Glomerular visceral epithelial cell (primary cell): Measurements from ENCODE around the gene MAP6.
"Not testable (repeated sequence)": the region's sequence is repeated elsewhere in the genome, so short reads cannot be mapped to it uniquely, and the experiment has no call there.

Experiments used
- DNase-seq: peaks from one replicate; pipeline ENCODE4 v3.0.0-alpha.2; 2016; ENCODE audit errors: extremely low spot score

MAP6 gene

DNA sequence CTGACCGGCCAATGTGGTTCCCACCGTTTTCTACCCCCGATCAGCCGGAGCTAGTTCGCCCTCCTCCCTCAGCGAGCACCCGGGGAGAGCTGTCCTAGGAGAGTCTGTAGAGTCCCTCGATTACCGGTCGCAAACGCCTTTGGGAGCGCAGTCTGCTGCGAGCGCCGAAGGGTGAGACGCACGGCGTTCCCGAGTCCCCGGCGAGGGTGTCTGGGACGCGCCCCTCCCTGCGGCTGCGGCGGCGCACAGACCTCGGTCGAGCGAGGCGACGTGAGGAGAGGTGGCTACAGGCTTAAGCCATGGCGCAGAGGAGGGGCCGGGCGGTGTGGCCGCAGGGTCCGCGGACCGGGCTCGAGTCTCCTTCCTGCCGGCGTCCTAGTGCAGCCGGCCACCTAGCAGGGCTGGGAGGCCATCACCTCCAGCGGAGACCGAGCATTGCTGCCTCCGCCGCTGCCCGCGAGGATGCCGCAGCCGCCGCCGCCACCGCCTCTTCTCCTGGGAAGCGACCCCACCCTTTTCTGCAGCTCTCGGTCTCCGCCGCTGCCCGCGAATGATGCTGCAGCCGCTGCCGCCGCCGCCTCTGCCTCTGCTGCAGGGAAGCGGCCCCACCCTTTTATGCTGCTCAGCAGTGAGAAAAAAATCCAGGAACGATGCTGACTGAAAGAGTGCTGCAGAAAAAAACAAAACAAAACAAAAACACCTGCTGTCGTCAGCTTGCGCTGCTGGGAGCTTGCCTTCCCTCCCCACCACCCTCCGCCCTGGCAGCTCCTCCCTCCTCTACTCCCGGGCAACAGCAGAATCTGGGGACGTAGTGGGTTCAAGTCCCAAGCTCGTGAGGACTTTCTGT lies at the start of gene MAP6:
TSS of gene MAP6 (minus strand) at position 588 of the 847 bp plus-strand sequence. CDS start 669 bp downstream, outside the sequence.
- peak; percentile 2 for DNase-seq

DNA sequence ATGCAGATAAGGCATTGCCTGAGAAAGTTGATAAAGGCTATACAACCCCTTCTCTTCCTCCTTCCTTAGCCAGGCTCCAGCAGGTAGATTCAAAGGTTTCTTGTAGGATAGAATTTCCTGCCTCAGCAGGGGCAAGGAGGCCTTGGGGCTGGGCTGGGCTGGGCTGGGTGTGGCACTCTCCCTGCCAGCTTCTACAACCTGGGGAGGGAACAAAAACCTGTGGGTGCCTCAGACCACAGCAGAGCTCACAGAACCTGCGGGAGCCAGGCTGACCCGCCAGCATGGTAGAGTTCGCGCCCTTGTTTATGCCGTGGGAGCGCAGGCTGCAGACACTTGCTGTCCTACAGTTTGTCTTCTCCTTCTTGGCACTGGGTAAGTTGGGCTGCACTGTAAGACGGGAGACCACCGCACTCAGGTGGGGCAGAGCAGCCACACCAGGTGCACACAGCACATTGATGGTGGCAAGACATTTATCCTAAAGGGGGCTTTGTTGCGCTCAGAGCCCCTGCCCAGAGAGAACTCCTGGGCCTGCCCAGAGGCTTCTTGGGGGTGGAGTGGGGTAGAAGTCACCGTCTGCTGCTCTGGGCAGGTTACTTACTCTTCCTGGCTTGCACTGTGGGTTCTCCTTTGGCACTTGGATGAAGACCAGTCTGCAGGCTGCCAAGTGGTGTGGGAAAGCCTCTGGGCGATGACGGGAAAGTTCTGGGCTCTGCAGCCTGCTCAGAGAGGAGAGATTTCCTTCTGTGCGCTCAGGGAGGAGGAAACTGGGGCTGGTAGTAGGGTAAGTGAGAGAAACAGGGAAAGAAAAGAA lies 49.0 kb upstream of the MAP6 start, which contains the start of gene MOGAT2:
TSS of gene MOGAT2 (plus strand) at position 231 of the 811 bp plus-strand sequence. CDS start at position 282, 51 bp downstream.
- DNase-seq: no peak

DNA sequence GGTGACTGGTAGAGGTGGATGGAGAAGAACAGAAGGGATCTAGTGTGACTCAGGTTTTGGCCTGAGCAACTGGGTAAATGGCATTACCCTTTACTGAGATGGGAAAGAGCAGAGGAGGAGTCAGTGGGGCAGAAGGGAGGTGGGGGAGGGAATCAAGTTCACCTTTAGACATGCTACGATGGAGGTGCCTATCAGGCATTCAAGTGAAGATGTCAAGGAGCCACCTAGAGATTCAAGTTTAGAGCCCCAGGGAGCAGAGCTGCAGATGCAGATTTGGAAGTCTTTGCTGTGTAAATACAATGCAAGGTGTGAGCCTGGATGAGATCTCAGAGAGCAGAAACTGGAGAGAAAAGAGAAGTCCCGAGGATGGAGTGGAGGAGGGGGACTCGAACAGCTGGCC lies 47.8 kb upstream of the MAP6 start:
- DNase-seq: no peak

DNA sequence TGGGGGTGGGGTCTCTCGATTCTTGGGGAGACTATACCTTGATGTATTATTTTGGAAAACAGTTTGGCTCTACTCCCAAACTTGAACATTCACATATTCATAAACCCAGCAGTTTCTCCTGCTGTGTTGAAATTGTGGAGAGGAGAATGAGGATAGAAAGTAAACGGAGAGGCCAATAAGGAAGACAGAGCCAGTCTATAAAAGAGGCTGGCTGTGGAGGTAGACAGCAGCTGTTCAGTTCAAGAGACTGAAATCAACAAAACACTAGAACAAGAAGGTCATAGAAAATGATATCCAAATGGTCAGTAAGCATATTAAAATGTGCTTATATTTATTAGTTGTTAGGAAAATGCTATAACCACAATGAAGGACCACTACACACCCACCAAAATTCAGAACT lies 46.9 kb upstream of the MAP6 start:
- no peak for DNase-seq

DNA sequence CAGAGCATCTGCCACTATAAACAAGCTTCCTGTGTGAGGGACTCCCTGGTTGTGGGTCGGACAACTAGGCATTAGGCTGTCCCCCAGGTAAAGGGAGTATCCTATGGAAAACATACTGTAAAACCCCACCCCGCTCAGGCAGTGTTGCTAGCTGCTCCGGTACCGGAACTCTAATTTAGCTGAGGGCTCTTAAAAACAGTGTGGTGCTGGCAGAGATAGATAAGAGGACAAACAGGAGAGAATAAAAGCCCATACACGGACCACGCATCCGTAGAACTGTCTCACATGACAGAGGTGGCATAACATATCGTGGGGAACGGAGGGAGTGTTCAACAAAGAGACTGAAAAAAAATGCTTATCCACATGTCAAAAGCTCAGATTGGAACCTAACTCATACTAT lies 45.4 kb upstream of the MAP6 start:
- no peak for DNase-seq

DNA sequence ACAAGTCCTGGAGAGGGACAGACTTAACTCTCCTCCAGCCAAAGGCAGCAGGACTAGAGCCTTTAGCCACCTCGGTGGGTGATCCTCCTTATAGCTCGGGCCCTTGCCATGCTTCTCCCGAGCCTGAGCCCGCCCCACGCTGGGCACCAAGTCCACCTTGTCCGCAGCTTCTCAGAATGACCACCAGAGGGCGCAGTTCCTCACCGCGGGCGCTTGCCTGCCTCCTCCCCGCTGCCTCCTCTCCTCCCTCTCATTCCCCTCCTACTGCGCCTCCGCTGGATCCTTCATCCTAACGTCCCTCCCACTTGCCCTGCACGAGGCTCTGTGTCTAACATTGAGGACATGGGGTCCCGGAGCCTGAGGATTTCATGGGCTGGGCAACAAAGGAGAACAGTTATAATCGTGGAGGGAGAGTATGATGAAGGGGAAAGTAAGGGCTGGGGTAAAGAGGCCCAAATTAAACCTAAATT lies 37.5 kb upstream of the MAP6 start:
- peak; percentile 69 for DNase-seq

DNA sequence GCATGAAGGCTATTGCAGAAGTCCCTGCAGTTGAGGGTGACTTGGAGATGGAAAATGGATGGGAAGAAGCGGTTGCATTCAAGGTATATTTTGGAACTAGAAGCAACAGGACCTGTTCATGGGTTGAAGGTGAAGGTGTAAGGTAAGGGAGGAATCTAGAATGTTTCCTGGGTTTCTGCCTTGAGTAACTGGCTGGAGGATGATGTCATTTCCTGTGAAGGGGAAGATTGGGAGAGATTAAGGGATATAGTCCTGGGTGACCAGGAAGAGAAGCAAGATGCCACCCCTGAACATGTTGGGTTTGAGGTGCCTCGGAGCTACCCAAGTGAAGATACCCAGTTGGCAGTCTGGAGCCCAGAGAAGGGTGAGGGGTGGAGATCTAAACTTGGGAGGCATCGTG lies 36.7 kb upstream of the MAP6 start:
- no peak for DNase-seq

DNA sequence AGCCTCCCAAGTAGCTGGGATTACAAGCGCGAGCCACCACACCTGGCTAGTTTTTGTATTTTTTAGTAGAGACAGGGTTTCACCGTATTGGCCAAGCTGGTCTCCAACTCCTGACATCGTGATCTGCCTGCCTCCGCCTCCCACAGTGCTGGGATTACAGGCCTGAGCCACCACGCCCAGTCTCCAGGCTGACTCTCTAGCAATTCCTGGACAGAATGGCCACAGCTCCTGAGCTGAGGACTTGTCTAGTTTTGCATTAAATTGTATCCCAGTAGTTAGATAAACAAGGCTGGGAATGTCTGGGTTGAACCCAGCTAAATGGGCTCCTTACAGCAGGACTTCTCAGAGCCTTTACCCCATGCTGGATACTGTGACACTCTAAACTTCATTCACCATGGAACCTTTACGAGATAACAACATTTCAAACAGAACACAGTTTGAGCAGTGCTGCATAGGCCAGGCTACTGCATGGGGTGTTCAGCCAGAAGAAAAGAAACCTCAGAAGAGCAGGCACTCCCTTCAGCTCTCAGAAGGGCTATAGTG lies 34.9 kb upstream of the MAP6 start:
- no peak for DNase-seq

DNA sequence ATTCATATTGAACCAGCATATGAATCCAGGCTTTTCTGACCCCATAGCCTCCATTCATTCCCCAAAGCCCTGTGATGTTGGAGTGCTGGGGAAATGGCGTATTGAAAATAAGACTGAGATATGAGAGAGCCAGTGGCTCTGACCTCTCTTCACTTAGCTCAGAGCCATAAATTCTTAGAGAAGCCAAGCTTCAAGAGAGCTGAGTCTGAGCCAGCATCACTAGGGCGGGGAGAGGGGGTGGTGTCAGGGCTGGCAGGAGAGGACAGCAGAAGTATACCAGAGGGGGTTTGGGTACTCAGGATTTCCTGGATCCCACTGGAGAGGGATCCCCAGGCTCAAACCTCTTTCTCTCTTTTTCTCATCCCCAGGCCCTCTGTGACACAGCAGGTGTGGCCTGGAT lies 32.1 kb upstream of the MAP6 start:
- no peak for DNase-seq

DNA sequence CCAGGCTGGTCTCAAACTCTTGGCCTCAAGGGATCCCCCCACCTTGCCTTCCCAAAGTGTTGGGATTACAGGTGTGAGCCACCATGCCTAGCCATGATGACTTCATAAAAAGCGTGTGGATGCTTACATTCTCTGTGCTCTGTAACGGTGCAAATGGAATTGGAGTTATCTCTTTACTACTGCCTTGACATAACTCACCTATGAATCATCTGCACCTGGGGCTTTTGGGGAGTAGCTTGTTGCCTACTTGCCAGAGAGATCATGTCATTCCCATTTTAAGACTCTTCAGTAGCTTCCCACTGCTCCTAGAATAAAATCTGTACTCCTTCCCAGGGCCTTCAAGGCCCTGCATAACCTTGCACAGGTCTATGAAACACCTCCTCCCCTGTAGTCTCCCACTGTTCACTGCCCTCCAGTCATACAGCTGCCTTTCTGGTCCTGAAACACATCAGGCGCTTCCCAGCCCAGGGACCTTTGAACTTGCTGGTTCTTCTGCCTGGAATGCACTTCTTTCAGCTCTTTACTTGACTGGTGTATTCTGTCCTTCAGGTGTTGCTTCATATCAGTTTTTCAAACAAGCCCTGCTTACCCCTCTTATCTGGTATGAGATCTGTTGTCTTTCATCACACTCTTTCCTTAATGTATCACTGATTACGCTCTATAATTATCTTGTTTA lies 29.2 kb upstream of the MAP6 start:
- peak; percentile 2 for DNase-seq

DNA sequence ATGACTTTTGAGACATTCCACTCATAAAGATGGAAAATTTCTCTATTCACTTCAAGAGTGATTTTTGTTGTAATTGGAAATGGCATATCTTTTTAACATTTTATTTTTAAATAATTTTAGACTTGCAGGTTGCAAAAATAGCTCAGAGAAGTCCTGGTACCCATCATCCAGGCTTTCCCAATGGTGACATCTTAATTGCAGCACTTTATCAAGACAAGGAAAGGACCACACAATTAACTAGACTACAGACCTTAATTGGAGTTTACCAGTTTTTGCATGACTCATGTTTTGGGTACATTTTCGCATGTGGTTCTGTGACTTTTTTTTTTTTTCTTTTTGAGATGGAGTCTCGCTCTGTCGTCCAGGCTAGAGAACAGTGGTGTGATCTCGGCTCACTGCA lies 23.0 kb upstream of the MAP6 start:
- DNase-seq: no peak

DNA sequence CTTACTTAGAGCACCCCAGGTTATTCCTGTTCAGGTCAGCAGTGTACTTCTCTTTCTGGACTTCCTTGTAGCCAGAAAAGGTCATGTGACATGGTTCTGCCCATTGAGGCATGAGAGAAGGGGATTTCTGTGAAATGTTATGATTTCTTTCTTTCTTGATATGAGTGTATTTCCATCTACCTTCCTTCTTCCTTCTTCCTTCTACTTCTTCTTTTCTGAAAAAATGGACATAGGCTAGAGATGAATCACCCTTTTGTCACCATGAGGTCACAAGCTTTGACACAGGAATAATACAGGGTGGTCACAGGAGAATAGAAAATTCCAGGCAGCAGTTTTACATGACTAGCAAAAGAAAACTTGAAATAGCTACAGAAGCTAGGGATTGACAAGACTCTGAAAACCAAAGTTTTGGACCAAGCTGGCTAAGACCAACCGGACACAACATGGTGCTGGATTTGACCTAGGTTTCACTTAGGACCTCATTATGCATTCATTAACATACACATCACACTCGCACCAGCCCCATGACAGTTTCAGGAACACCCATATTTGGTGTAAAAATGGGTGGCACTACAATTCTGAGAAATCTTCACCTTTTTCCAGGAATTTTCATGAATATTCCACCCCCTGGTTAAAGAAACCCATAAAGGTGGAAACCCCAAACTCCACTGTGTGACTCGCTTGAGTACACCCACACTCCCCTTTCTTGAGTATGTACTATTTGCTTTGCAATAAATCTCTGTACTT lies 21.2 kb upstream of the MAP6 start:
- no peak for DNase-seq

DNA sequence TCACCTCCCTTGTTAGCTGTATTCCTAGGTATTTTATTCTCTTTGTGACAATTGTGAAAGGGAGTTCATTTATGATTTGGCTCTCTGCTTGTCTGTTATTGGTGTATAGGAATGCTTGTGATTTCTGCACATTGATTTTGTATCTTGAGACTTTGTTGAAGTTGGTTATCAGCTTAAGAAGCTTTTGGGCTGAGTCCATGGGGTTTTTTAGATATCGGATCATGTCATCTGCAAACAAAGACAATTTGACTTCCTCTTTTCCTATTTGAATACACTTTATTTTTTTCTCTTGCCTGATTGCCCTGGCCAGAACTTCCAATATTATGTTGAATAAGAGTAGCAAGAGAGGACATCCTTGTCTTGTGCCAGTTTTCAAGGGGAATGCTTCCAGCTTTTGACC lies 15.0 kb upstream of the MAP6 start:
- DNase-seq: not testable (repeated sequence)

DNA sequence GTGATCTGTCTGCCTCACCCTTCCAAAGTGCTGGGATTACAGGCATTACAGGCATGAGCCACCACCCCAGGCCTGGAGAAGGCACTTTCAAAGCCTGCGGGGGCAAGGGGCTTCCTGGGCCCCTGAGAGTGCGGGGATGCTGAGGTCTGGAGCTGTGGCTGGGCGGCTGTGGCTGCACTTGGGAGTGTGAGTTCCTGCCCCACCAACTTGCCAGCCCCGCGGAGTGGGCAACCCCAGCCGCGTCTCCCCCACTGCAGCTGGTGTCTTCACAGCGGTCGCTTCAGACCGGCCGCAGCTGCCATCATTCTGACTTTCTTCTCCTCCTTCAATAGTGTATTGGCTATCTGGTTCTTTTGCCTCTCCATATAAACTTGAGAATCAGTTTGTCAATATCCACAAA lies 10.7 kb upstream of the MAP6 start:
- no peak for DNase-seq

DNA sequence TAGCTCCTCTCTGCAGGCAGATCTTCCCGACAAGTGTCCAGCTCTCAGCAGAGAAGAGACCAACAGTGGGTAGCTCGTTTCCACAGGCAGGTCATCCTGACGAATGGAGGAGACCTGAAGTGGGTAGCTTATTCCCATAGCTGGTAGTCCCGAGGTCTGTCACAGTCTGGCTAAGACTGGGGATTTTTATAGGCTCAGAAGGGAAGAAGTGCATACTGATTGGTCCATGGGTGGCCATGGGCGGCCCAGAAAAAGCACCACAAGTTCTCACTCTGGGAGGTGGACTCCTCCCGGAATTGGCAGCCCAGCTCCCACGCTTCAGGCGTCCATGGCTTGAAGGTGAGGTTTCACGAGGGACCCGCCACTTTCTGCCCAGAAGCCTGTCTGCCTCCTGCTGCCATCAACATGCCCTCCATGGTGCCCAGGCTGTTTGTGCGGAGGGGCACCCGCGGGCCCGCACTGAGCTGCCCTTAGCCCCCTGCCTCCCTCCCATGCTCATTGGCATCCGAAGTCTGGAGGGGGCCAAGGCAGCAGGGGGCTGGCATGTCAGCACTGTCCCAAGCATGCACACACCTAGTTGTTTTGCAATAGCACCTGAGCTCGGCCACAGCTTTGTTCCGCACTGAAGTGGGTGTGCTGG lies 9.9 kb upstream of the MAP6 start:
- no peak for DNase-seq

DNA sequence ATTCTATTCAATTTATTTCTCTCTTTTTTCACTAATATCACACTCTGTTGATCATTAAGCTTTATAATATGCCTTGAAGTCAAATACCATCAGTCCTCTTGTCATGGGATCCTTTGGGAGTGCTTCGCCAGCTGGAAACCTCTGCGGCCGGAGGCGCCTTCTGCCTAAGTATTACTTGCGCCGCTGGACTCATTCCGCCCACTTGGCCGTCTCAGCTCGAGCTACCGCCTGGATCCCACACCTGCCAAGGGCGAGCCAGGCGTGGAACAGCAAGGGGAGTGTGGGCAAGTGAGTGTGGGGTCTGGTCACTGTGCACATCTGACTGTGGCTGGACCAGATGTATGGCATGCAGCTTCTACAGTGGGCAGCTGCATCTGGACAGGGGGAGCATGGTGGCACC lies 9.1 kb upstream of the MAP6 start:
- no peak for DNase-seq

DNA sequence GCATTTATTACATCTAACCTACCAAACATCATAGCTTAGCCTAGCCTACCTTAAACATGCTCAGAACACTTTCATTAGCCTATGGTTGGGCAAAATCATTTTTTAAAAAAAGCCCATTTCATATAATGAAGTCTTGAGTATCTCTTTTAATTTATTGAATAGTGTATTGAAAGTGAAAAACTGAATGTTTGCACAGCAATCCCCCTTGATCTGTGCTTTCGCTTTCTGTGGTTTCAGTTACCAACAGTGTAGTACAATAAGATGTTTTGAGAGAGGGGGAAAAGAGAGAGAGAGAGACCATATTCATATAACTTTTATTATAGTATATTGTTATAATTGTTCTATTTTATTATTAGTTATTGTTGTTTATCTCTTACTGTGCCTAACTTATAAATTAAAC lies 8.4 kb upstream of the MAP6 start:
- DNase-seq: no peak

DNA sequence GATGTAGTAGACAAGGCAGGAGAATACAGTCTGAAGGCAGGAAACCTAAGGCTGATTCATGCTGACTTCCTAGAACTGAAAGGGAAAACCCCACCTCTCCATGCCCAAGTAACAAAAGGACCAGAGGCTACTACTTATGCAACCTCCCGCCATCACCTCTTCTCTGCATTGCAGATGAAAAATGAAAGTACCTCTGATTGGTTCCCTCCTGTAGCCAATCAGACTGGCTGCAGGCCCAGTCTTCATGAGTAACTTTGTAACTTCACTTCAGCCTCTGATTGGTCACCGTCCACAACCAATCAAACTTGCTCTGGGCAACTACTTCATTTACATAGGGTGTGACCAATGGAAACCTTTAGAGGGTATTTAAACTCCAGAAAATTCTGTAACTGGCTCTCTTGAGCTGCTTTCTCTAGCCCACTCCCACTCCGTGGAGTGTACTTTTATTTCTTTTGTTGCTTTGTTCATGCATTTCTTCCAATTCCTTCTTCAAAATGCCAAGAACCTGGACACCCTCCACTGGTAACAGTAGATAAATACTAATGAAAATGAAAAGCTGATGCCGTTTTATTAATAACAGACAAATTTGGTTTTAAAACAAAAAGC lies 5.2 kb upstream of the MAP6 start:
- DNase-seq: peak; percentile 28

DNA sequence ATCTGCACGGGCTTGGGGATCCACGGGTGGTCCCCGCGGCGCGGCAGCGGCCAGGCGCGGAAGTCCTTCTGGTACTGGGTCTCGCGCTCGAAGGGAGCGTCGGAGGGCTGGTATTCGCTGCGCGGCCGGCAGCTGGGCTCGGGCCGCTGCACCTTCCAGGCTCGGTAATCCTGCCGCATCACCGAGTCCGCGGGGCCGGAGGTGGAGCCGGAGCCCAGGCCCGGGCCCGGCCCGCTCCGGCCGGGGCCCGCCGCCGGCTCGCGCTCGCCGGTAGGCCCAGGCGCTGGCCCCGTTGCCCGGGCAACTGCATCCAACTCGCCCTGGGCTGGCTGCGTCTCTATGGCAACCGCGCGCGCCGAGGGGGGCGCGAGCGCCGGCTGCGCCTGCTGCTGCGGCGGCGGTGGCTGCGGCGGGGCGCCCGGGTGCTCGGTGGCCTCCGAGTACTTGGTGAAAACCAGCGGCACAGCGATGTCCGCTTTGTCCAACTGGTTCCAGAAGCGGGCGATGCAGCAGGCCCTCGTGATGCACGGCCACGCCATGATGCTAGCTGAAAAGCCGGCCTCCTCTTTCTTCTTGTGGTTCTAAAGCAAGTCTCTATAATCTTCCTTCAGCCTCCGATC lies 897 bp downstream of the MAP6 start:
- DNase-seq: peak; percentile 28
